Activated CD4-positive, alpha-beta T cell treated with anti-CD3 and anti-CD28 coated beads for 36 hours (primary cell): ENCODE data around the gene ARRB1. TPM values are rescaled to one million over a fixed set of nuclear protein-coding genes. Genes with fewer than 3 reads are reported as not detected.
A peak's percentile ranks its signal among the peaks of the same experiment; 100 is the strongest.

ENCODE experiments used
- ATAC-seq: fragments of 200-7000 bp; cut with Tn5 transposase; one replicate; pipeline ENCODE4 v1.10.0; 2021; ENCODE audit warnings: mild to moderate bottlenecking, moderate library complexity
- CTCF ChIA-PET: fragments of 350-600 bp; sonication (Branson Sonifier 250); formaldehyde crosslinking; loops from one replicate; lab custom pipeline; 2021; ENCODE audit warnings: antibody characterized with exemption; lab: Charles Lee
- POLR2A ChIA-PET: fragments of 350-600 bp; sonication (Branson Sonifier 250); formaldehyde crosslinking; loops from one replicate; lab custom pipeline; 2021; ENCODE audit warnings: antibody characterized with exemption, inconsistent platforms; lab: Charles Lee
- DNase-seq: peaks from one replicate; pipeline ENCODE4 v3.0.0-alpha.2; 2020
- H3K27ac Mint-ChIP-seq: one replicate; pipeline ENCODE4 v1.8.0; 2021; ENCODE audit warnings: mixed read lengths
- H3K27me3 Mint-ChIP-seq: one replicate; pipeline ENCODE4 v1.8.0; 2021; ENCODE audit warnings: mixed read lengths
- H3K36me3 Mint-ChIP-seq: one replicate; pipeline ENCODE4 v1.8.0; 2021; ENCODE audit warnings: low read depth, mixed read lengths
- H3K4me1 Mint-ChIP-seq: one replicate; pipeline ENCODE4 v1.8.0; 2021; ENCODE audit warnings: mixed read lengths
- H3K4me3 Mint-ChIP-seq: one replicate; pipeline ENCODE4 v1.8.0; 2021; ENCODE audit warnings: mild to moderate bottlenecking, moderate library complexity, mixed read lengths
- H3K9me3 Mint-ChIP-seq: one replicate; pipeline ENCODE4 v1.8.0; 2021; ENCODE audit warnings: low read depth, mixed read lengths
- intact Hi-C, 2 experiments: fragments of 100-400 bp; cut with DNase I in 1 of 2; cut with micrococcal nuclease in 1 of 2; formaldehyde crosslinking; loops; one replicate each; pipeline versions ENCODE4 v1.14.2 to v1.15.1; 2022 to 2024; cut with DNase I, micrococcal nuclease
- microRNA-seq: library from miRNA; unstranded; fragments of <30 nt; microRNA quantifications from one replicate; pipeline ENCODE4 v1.2.0, GENCODE V29; 2021; ENCODE audit warnings: borderline replicate concordance
- total RNA-seq, 2 experiments: library from RNA; stranded (reverse); gene quantifications; one replicate each; pipeline ENCODE4 v1.2.3, GENCODE V29; 2021

Gene ARRB1
- total RNA-seq, 2 experiments from 2014 or later, result 21.0 to 21.8 TPM

DNA sequence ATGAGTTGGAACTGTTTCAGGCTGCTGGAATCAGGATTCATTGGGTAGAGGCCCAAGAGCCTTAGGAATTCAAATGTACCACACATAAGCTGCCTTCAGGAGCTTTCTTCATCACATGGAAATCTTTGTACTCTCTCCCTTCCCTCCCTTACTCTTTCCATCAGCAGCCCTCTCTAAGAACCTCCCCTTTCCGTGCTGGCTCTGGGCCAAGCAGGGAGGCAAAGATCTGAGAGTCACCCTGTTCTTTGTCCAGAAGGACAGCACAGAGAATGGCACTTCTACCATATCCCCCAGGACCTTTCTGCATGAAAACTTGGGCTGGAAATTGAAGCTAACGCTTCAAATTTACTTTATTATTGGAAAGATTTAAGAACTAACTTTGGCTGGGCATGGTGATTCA lies 131.6 kb downstream of the ARRB1 start:
- Mint-ChIP-seq H3K27ac (no peak overlapping the region), H3K9me3 (no peaks in the 10 kb centered on the region), H3K4me3 (no peak overlapping the region), H3K36me3 (no peaks in the 10 kb centered on the region), H3K4me1 (no peaks in the 10 kb centered on the region), H3K27me3 (peaks cover 19% of the 10 kb centered on the region)
- ATAC-seq (no peak), DNase-seq (no peak)
- CTCF ChIA-PET, result interaction anchor here (0.9 to 1.3 kb wide), 3 partner anchors 13 to 77 kb away, joined by 3 to 4 read pairs (median 3); no protein-coding TSS in a partner anchor
- POLR2A ChIA-PET, result no interaction called here
- intact Hi-C loops, result no loop called here

DNA sequence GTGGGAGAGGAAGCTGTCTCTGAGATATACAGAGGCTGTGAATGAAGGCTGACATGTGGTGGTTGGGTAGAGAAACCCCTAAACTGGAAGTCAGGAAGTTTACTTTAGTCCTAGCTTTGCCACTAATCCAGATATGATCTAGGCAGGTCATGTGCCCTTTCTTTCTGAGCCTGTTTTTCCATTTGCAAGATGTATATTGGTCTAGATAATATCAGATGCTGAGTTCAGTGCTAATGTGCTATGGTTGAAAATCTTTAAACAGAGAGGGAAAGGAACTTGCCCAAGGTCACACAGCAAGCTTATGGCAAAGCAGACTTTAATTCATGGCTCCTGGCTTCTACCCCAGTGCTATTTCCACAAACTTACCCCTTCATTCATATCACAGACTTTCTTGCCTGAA lies 136.6 kb downstream of the ARRB1 start:
- POLR2A ChIA-PET, result interaction anchor here (0.6 kb wide), 2 partner anchors 9 to 276 kb away, joined by 3 to 4 read pairs; no protein-coding TSS in a partner anchor
- no peaks in the 10 kb centered on the region for H3K9me3 Mint-ChIP-seq
- no peaks in the 10 kb centered on the region for H3K36me3 Mint-ChIP-seq
- CTCF ChIA-PET, result interaction anchor here (0.7 to 2.3 kb wide), 11 partner anchors 9 to 671 kb away, joined by 3 to 18 read pairs (median 4); partner anchors contain the start of gene TPBGL
- peaks cover 28% of the 10 kb centered on the region for H3K27me3 Mint-ChIP-seq
- intact Hi-C loops, result loop anchor here in 1 of 2 experiments (1.0 to 2.0 kb wide), 2 partner anchors 18 to 26 kb away; partner anchors contain the start of gene TPBGL
- DNase-seq, result no peak
- no peaks in the 10 kb centered on the region for H3K4me1 Mint-ChIP-seq
- no peak for ATAC-seq
- no peak overlapping the region for H3K4me3 Mint-ChIP-seq
- no peak overlapping the region for H3K27ac Mint-ChIP-seq

DNA sequence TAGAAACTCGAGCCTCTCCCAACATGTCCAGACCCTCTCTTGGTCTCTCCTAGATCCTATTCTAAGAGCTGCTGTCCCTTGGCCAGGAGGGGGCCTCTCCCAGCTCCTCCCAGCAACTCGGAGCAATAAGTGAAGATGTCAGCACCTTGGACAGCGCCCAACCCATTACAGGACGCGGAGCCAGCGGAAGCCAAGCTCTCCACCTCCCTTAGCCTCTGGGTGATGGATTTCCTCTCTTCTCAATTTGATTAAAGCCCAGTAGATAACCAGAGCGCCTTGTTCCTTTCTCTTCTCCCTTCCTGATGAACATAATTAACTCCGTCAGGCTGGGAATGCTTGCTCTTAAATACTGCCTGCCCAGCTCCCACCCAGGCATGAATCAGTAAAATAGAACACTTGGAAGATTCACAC lies 137.0 kb downstream of the ARRB1 start:
- intact Hi-C loops, result loop anchor here in 1 of 2 experiments (1.0 to 2.0 kb wide), 2 partner anchors 19 to 26 kb away; partner anchors contain the start of gene TPBGL
- DNase-seq (peak; percentile 90), ATAC-seq (peak; percentile 71)
- CTCF ChIA-PET, result interaction anchor here (0.7 to 2.3 kb wide), 11 partner anchors 9 to 114 kb away, joined by 3 to 18 read pairs (median 4); partner anchors contain the start of gene TPBGL
- Mint-ChIP-seq H3K36me3 (no peaks in the 10 kb centered on the region), H3K27me3 (peaks cover 28% of the 10 kb centered on the region), H3K4me3 (no peak overlapping the region), H3K9me3 (no peaks in the 10 kb centered on the region), H3K27ac (no peak overlapping the region), H3K4me1 (no peaks in the 10 kb centered on the region)
- POLR2A ChIA-PET, result interaction anchor here (0.6 kb wide), 2 partner anchors 10 to 275 kb away, joined by 3 to 4 read pairs; no protein-coding TSS in a partner anchor

Small RNA genes within 50 kb of the gene (microRNA-seq; reads per million reads assigned to microRNA genes)
- 41.9 reads per million, percentile 53 among the genes with 10 or more reads in this experiment for gene MIR326

Other genes starting within 250 kb of the ARRB1 start
- not detected for gene SLCO2B1, start 200.6 kb downstream of the ARRB1 start, total RNA-seq
- under 1 TPM; 0.18 to 0.21 TPM for gene TPBGL, start 110.9 kb downstream of the ARRB1 start, total RNA-seq
- gene RPS3, start 47.9 kb upstream of the ARRB1 start, total RNA-seq, result 1,000 to 10,000 TPM; 4,536 to 4,569 TPM
- under 1 TPM; 0.62 to 0.65 TPM for gene KLHL35, start 81.5 kb upstream of the ARRB1 start, total RNA-seq
- gene GDPD5, start 174.3 kb upstream of the ARRB1 start, total RNA-seq, result 10 to 100 TPM; 16.8 to 22.0 TPM
- 10 to 100 TPM; 20.3 to 23.1 TPM for gene SERPINH1, start 210.6 kb upstream of the ARRB1 start, total RNA-seq